GM23338 (cell line): ENCODE results near the gene CHST13.

ENCODE experiments used
- CREB1 ChIP-seq: fragments of 250-450 bp; sonication (Bioruptor Pico); IDR thresholded peaks from 2 replicates; pipeline ENCODE4 v1.5.0; 2020; ENCODE audit warnings: low read depth, mild to moderate bottlenecking, moderate library complexity
- EZH2 ChIP-seq: fragments of 200-600 bp; sonication (generic); IDR thresholded peaks from one replicate; pipeline ENCODE4 v1.8.0; 2017; ENCODE audit warnings: antibody characterized with exemption, mild to moderate bottlenecking, low read depth; ENCODE audit not compliant: unreplicated experiment
- EZH2phosphoT487 ChIP-seq: fragments of 200-600 bp; sonication (generic); IDR thresholded peaks from one replicate; pipeline ENCODE4 v1.8.1; 2018; ENCODE audit warnings: antibody characterized with exemption; ENCODE audit not compliant: unreplicated experiment
- JUNB ChIP-seq: IDR thresholded peaks from one replicate; pipeline ENCODE4 v1.6.1; 2016; ENCODE audit warnings: antibody characterized with exemption; ENCODE audit not compliant: unreplicated experiment
- NANOG ChIP-seq: IDR thresholded peaks from 2 replicates; pipeline ENCODE4 v1.6.1; 2016; ENCODE audit warnings: antibody characterized with exemption, borderline replicate concordance
- POLR2AphosphoS5 ChIP-seq: IDR thresholded peaks from 2 replicates; pipeline ENCODE4 v1.6.1; 2016; ENCODE audit warnings: antibody characterized with exemption, low read depth
- REST ChIP-seq: IDR thresholded peaks from one replicate; pipeline ENCODE4 v1.6.1; 2018; ENCODE audit warnings: antibody characterized with exemption; ENCODE audit not compliant: unreplicated experiment
- STAT1 ChIP-seq: IDR thresholded peaks from one replicate; pipeline ENCODE4 v1.6.1; 2016; ENCODE audit warnings: antibody characterized with exemption; ENCODE audit not compliant: unreplicated experiment
- ZNF114 ChIP-seq: fragments of 250-450 bp; sonication (Bioruptor Pico); IDR thresholded peaks from 2 replicates; pipeline ENCODE4 v1.5.0; 2020; ENCODE audit warnings: mild to moderate bottlenecking, moderate library complexity
- TF ChIP-seq, protein P1 (sequence below), 2 experiments: fragments of 200-600 bp in 1 of 2; sonication (generic) in 1 of 2; conservative IDR thresholded peaks; 2 replicates each; pipeline versions ENCODE4 v1.5.1 to v1.6.1; 2016 to 2017; ENCODE audit warnings: antibody characterized with exemption in 2 of 2, low read depth in 2 of 2, mild to moderate bottlenecking in 2 of 2, moderate library complexity in 1 of 2
- TF ChIP-seq, protein P2 (sequence below): IDR thresholded peaks from 2 replicates; pipeline ENCODE4 v1.6.1; 2016; ENCODE audit warnings: antibody characterized with exemption
- TF ChIP-seq, protein P3 (sequence below): fragments of 250-450 bp; sonication (Bioruptor Pico); IDR thresholded peaks from 2 replicates; pipeline ENCODE4 v1.5.0; 2020; ENCODE audit warnings: mild to moderate bottlenecking, moderate library complexity

- TF ChIP-seq, protein P1, sequence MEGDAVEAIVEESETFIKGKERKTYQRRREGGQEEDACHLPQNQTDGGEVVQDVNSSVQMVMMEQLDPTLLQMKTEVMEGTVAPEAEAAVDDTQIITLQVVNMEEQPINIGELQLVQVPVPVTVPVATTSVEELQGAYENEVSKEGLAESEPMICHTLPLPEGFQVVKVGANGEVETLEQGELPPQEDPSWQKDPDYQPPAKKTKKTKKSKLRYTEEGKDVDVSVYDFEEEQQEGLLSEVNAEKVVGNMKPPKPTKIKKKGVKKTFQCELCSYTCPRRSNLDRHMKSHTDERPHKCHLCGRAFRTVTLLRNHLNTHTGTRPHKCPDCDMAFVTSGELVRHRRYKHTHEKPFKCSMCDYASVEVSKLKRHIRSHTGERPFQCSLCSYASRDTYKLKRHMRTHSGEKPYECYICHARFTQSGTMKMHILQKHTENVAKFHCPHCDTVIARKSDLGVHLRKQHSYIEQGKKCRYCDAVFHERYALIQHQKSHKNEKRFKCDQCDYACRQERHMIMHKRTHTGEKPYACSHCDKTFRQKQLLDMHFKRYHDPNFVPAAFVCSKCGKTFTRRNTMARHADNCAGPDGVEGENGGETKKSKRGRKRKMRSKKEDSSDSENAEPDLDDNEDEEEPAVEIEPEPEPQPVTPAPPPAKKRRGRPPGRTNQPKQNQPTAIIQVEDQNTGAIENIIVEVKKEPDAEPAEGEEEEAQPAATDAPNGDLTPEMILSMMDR (conservative IDR thresholded peaks at IDR 0.05; ENCODE audit: low read depth in 2 of 2), result no peak
- TF ChIP-seq POLR2AphosphoS5 (no peak), EZH2 (no peak), REST (no peak), EZH2phosphoT487 (no peak), CREB1 (CRISPR knock-in tag) (no peak), NANOG (no peak), ZNF114 (no peak), JUNB (no peak), STAT1 (no peak)
- TF ChIP-seq, protein P2, sequence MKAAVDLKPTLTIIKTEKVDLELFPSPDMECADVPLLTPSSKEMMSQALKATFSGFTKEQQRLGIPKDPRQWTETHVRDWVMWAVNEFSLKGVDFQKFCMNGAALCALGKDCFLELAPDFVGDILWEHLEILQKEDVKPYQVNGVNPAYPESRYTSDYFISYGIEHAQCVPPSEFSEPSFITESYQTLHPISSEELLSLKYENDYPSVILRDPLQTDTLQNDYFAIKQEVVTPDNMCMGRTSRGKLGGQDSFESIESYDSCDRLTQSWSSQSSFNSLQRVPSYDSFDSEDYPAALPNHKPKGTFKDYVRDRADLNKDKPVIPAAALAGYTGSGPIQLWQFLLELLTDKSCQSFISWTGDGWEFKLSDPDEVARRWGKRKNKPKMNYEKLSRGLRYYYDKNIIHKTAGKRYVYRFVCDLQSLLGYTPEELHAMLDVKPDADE, result no peak
- TF ChIP-seq, protein P3, sequence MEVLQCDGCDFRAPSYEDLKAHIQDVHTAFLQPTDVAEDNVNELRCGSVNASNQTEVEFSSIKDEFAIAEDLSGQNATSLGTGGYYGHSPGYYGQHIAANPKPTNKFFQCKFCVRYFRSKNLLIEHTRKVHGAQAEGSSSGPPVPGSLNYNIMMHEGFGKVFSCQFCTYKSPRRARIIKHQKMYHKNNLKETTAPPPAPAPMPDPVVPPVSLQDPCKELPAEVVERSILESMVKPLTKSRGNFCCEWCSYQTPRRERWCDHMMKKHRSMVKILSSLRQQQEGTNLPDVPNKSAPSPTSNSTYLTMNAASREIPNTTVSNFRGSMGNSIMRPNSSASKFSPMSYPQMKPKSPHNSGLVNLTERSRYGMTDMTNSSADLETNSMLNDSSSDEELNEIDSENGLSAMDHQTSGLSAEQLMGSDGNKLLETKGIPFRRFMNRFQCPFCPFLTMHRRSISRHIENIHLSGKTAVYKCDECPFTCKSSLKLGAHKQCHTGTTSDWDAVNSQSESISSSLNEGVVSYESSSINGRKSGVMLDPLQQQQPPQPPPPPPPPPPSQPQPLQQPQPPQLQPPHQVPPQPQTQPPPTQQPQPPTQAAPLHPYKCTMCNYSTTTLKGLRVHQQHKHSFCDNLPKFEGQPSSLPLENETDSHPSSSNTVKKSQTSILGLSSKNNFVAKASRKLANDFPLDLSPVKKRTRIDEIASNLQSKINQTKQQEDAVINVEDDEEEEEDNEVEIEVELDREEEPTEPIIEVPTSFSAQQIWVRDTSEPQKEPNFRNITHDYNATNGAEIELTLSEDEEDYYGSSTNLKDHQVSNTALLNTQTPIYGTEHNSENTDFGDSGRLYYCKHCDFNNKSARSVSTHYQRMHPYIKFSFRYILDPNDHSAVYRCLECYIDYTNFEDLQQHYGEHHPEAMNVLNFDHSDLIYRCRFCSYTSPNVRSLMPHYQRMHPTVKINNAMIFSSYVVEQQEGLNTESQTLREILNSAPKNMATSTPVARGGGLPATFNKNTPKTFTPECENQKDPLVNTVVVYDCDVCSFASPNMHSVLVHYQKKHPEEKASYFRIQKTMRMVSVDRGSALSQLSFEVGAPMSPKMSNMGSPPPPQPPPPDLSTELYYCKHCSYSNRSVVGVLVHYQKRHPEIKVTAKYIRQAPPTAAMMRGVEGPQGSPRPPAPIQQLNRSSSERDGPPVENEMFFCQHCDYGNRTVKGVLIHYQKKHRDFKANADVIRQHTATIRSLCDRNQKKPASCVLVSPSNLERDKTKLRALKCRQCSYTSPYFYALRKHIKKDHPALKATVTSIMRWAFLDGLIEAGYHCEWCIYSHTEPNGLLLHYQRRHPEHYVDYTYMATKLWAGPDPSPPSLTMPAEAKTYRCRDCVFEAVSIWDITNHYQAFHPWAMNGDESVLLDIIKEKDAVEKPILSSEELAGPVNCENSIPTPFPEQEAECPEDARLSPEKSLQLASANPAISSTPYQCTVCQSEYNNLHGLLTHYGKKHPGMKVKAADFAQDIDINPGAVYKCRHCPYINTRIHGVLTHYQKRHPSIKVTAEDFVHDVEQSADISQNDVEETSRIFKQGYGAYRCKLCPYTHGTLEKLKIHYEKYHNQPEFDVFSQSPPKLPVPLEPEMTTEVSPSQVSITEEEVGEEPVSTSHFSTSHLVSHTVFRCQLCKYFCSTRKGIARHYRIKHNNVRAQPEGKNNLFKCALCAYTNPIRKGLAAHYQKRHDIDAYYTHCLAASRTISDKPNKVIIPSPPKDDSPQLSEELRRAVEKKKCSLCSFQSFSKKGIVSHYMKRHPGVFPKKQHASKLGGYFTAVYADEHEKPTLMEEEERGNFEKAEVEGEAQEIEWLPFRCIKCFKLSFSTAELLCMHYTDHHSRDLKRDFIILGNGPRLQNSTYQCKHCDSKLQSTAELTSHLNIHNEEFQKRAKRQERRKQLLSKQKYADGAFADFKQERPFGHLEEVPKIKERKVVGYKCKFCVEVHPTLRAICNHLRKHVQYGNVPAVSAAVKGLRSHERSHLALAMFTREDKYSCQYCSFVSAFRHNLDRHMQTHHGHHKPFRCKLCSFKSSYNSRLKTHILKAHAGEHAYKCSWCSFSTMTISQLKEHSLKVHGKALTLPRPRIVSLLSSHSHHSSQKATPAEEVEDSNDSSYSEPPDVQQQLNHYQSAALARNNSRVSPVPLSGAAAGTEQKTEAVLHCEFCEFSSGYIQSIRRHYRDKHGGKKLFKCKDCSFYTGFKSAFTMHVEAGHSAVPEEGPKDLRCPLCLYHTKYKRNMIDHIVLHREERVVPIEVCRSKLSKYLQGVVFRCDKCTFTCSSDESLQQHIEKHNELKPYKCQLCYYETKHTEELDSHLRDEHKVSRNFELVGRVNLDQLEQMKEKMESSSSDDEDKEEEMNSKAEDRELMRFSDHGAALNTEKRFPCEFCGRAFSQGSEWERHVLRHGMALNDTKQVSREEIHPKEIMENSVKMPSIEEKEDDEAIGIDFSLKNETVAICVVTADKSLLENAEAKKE (CRISPR knock-in tag), result no peak
Observed at GRCh38 chr3:126495786-126496185, 28.2 kb upstream of the CHST13 start.
